DMS 273 (cell line): ENCODE measurements around the gene ZCCHC14.
"Not testable (repeated sequence)": the region's sequence is repeated elsewhere in the genome, so short reads cannot be mapped to it uniquely, and the experiment has no call there.

Experiments used
- DNase-seq: peaks from one replicate; lab custom pipeline; 2025; ENCODE audit not compliant: unreplicated experiment; lab: John Stamatoyannopoulos, UW

ZCCHC14 gene

GRCh38 chr16:87525352-87525751 lies 32.5 kb upstream of the ZCCHC14 start:
- no peak for DNase-seq

GRCh38 chr16:87524407-87524806 lies 31.6 kb upstream of the ZCCHC14 start:
- no peak for DNase-seq

- DNase-seq: not testable (repeated sequence)
Observed at GRCh38 chr16:87523605-87524004, 30.8 kb upstream of the ZCCHC14 start.

DNA sequence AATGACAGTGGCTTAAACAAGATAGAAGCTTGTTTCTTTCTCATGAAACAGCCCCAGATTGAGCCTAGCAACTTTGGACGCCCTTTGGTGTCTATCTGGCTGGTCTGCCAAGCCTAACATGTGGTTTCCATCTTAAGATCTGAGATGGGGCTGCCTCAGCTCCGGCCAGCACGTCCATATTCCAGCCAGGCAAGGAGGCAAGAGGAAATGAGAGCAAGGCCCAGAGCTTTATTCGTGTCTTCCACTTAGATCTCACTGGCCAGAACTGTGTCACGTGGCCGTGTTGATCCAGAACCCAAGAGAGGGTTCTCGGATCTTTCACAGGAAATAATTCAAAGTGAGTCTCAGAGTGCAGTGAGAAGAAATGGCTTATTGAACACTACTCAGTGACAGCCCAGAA lies 28.9 kb upstream of the ZCCHC14 start:
- not testable (repeated sequence) for DNase-seq

DNA sequence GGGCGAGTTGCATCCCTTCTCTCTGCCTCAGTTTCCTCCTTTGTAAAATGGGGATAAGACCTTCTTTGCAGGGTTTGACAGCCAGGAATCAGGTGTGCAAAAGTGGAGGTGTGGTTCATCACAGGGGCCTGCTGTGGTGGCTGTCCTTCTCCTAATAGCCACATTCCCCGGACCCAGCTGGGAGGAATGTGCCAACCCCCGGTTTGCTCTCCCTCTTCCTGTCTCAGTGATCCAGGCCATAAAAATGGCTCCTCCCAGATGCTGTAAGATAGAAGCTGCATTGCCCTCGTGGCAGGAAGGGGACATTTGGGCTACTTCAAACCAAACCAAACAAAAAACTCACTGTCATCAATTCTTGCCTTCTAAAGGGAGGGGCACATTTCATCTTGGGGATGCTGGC lies 26.3 kb upstream of the ZCCHC14 start:
- DNase-seq: not testable (repeated sequence)

- DNase-seq: not testable (repeated sequence)
Observed at GRCh38 chr16:87518430-87519051, 25.7 kb upstream of the ZCCHC14 start.

DNA sequence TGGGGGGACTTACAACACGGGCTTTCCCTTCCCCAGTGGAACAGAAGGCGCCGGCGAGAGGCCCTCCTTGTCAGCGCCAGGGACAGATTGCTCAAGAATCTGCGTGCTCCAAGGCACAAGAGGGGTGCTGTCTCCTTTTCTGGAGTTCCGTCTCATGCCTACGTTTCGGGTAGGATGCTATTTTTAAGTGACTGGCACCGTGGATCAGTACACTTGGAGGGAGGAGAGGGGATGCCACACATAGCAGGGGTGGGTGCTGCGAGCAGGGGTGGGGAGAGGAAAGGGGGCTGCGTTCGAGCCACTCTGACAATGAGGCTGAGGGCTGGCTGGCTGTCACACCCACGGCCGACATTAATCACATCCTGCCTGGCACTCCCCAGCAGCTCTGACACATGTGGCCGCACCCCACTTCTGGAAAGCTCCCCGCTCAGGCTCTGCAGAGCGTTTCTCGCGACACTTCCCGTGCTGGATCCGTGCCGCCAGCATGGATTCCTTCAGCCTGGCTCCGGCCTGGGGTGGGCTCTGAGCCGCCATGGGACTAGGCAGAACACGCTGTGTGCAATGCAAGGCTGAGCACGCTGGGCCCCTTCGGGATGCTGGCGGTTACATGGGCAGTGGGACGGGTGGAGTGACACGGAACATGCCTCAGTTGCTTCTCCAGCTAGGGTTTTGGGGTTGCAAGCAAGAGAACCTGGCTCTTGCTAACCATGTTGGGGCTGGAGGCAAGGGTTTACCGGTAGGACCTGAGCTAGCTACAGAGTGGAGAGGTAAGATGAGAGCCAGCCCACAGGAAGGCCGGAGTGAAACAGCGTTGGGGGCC lies 25.0 kb upstream of the ZCCHC14 start:
- not testable (repeated sequence) for DNase-seq

DNA sequence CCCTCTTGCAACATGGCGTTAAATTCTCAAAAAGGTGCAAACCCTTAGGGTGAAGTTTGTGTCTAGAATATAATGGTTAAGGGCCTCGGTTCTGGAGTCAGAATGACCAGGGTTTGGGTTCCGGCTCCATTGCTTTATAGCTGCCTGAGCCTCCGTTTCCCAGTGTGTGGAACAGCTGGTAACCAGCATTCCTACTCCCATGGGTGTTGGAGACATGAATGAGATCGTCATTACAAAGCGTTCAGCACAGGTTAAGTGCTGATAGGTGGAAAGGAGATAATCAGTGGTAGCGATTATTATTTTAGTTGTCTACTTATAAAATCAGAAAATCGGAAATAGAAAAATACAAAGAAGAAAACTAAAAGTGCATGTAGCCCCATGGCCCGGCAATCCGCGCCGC lies 23.5 kb upstream of the ZCCHC14 start:
- DNase-seq: no peak

- DNase-seq: no peak
Observed at GRCh38 chr16:87515475-87516330, 22.9 kb upstream of the ZCCHC14 start.

DNA sequence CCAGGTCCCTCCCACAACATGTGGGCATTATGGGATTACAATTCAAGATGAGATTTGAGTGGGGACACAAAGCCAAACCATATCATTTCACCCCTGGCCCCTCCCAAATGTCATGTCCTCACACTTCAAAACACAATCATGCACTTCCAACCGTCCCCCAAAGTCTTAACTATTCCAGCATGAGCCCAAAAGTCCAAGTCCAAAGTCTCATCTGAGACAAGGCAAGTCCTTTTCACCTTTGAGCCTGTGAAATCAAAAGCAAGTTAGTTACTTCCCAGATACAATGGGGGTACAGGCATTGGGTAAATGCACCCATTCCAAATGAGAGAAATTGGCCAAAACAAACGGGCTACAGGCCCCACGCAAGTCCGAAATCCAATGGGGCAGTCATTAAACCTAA lies 17.0 kb upstream of the ZCCHC14 start:
- DNase-seq: not testable (repeated sequence)

GRCh38 chr16:87507351-87508069 lies 14.7 kb upstream of the ZCCHC14 start:
- no peak for DNase-seq

GRCh38 chr16:87506423-87507350 lies 13.9 kb upstream of the ZCCHC14 start:
- DNase-seq: no peak

GRCh38 chr16:87505834-87506233 lies 13.0 kb upstream of the ZCCHC14 start:
- no peak for DNase-seq

GRCh38 chr16:87503232-87503937 lies 10.6 kb upstream of the ZCCHC14 start:
- not testable (repeated sequence) for DNase-seq

GRCh38 chr16:87502308-87502969 lies 9.6 kb upstream of the ZCCHC14 start:
- no peak for DNase-seq

- DNase-seq: no peak
Observed at GRCh38 chr16:87501117-87501516, 8.3 kb upstream of the ZCCHC14 start.

GRCh38 chr16:87499189-87499486 lies 6.3 kb upstream of the ZCCHC14 start:
- DNase-seq: no peak

- DNase-seq: no peak
Observed at GRCh38 chr16:87498324-87499188, 5.7 kb upstream of the ZCCHC14 start.
